H1 (cell line): Measurements from ENCODE around the gene CDCP1. TPM values are rescaled to one million over a fixed set of nuclear protein-coding genes. Genes with fewer than 3 reads are reported as not detected.

Experiments used
- CHD2 ChIP-seq: IDR thresholded peaks from 2 replicates; pipeline ENCODE4 v1.6.1; 2012; ENCODE audit warnings: low read length, improper control_type of control experiment
- CTBP2 ChIP-seq: IDR thresholded peaks from 2 replicates; pipeline ENCODE4 v1.7.0; 2011; ENCODE audit warnings: borderline replicate concordance, mild to moderate bottlenecking, moderate library complexity, mixed read lengths, low read length; ENCODE audit not compliant: insufficient read depth, insufficient read length
- POLR2A ChIP-seq, 2 experiments: IDR thresholded peaks; 1 replicate in 1 of 2; 2 replicates in 1 of 2; pipeline ENCODE4 v1.6.1; 2011; ENCODE audit warnings: low read depth in 2 of 2, low read length in 2 of 2, mild to moderate bottlenecking in 2 of 2; ENCODE audit errors: control extremely low read depth in 1 of 2
- POU5F1 ChIP-seq: IDR thresholded peaks from 2 replicates; pipeline ENCODE4 v1.6.1; 2011; ENCODE audit warnings: low read depth, mild to moderate bottlenecking, low read length, moderate library complexity
- RXRA ChIP-seq: IDR thresholded peaks from 2 replicates; pipeline ENCODE4 v1.6.1; 2011; ENCODE audit warnings: low read depth, mild to moderate bottlenecking, low read length, moderate library complexity; ENCODE audit not compliant: insufficient read depth
- SP4 ChIP-seq: IDR thresholded peaks from 2 replicates; pipeline ENCODE4 v1.6.1; 2012; ENCODE audit warnings: low read length, inconsistent platforms
- TCF12 ChIP-seq: IDR thresholded peaks from 2 replicates; pipeline ENCODE4 v1.6.1; 2011; ENCODE audit warnings: low read depth, mild to moderate bottlenecking, low read length
- TEAD4 ChIP-seq: IDR thresholded peaks from 2 replicates; pipeline ENCODE4 v1.6.1; 2012; ENCODE audit warnings: low read depth, low read length, inconsistent platforms, mixed read lengths
- polyA plus RNA-seq, 7 experiments: library from polyadenylated mRNA; depleted of rRNA in 3 of 7; stranded (reverse) in 5 of 7; unstranded in 2 of 7; fragments of >200 nt in 5 of 7; fragments of 200-250 nt in 2 of 7; gene quantifications; 1 replicate in 5 of 7; 2 replicates in 1 of 7; 4 replicates in 1 of 7; pipeline versions ENCODE4 v1.2.1 to v1.2.3, GENCODE V29; 2011 to 2013; ENCODE audit warnings: missing spikeins in 2 of 7, mixed read lengths in 2 of 7
- total RNA-seq: library from RNA; stranded (reverse); fragmentation: NEBNext Ultra II Directional; extraction: Animal tissue kit (Norgen Biotek cat#: 25700); gene quantifications from 2 replicates; pipeline ENCODE4 v1.2.1, GENCODE V29; 2021
- TF ChIP-seq, protein P1 (sequence below): fragments of 300-600 bp; sonication (generic); IDR thresholded peaks from 2 replicates; pipeline ENCODE4 v1.7.1; 2012; ENCODE audit warnings: low read length, moderate library complexity, mild to moderate bottlenecking, inconsistent platforms; ENCODE audit not compliant: insufficient replicate concordance

Gene CDCP1
- total and polyA plus RNA-seq, 2 of the 8 experiments (the other 6 are each of a cell fraction or from before 2014, with no cell fraction given): 10.0 to 23.3 TPM

DNA sequence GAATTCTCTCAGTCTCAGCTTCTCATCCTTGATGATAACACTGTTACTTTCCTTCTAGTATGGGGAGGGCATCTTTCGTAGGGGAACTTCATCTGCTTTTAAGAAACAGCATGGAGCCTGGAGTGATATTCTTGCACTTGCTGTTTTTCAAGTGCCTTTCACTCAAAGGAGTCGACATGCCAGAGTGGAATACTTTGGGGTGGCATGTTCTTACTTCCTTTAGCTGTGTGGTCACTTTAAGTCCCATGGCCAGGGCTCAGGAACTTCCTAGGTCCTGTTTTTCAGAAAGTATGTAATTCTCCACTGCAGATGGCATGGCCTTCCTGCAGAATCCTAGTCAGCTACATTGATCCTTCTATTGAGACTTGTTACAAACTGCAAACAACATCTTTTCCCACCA is 28.1 kb upstream of the CDCP1 start (continued):
- TF ChIP-seq, protein P1, sequence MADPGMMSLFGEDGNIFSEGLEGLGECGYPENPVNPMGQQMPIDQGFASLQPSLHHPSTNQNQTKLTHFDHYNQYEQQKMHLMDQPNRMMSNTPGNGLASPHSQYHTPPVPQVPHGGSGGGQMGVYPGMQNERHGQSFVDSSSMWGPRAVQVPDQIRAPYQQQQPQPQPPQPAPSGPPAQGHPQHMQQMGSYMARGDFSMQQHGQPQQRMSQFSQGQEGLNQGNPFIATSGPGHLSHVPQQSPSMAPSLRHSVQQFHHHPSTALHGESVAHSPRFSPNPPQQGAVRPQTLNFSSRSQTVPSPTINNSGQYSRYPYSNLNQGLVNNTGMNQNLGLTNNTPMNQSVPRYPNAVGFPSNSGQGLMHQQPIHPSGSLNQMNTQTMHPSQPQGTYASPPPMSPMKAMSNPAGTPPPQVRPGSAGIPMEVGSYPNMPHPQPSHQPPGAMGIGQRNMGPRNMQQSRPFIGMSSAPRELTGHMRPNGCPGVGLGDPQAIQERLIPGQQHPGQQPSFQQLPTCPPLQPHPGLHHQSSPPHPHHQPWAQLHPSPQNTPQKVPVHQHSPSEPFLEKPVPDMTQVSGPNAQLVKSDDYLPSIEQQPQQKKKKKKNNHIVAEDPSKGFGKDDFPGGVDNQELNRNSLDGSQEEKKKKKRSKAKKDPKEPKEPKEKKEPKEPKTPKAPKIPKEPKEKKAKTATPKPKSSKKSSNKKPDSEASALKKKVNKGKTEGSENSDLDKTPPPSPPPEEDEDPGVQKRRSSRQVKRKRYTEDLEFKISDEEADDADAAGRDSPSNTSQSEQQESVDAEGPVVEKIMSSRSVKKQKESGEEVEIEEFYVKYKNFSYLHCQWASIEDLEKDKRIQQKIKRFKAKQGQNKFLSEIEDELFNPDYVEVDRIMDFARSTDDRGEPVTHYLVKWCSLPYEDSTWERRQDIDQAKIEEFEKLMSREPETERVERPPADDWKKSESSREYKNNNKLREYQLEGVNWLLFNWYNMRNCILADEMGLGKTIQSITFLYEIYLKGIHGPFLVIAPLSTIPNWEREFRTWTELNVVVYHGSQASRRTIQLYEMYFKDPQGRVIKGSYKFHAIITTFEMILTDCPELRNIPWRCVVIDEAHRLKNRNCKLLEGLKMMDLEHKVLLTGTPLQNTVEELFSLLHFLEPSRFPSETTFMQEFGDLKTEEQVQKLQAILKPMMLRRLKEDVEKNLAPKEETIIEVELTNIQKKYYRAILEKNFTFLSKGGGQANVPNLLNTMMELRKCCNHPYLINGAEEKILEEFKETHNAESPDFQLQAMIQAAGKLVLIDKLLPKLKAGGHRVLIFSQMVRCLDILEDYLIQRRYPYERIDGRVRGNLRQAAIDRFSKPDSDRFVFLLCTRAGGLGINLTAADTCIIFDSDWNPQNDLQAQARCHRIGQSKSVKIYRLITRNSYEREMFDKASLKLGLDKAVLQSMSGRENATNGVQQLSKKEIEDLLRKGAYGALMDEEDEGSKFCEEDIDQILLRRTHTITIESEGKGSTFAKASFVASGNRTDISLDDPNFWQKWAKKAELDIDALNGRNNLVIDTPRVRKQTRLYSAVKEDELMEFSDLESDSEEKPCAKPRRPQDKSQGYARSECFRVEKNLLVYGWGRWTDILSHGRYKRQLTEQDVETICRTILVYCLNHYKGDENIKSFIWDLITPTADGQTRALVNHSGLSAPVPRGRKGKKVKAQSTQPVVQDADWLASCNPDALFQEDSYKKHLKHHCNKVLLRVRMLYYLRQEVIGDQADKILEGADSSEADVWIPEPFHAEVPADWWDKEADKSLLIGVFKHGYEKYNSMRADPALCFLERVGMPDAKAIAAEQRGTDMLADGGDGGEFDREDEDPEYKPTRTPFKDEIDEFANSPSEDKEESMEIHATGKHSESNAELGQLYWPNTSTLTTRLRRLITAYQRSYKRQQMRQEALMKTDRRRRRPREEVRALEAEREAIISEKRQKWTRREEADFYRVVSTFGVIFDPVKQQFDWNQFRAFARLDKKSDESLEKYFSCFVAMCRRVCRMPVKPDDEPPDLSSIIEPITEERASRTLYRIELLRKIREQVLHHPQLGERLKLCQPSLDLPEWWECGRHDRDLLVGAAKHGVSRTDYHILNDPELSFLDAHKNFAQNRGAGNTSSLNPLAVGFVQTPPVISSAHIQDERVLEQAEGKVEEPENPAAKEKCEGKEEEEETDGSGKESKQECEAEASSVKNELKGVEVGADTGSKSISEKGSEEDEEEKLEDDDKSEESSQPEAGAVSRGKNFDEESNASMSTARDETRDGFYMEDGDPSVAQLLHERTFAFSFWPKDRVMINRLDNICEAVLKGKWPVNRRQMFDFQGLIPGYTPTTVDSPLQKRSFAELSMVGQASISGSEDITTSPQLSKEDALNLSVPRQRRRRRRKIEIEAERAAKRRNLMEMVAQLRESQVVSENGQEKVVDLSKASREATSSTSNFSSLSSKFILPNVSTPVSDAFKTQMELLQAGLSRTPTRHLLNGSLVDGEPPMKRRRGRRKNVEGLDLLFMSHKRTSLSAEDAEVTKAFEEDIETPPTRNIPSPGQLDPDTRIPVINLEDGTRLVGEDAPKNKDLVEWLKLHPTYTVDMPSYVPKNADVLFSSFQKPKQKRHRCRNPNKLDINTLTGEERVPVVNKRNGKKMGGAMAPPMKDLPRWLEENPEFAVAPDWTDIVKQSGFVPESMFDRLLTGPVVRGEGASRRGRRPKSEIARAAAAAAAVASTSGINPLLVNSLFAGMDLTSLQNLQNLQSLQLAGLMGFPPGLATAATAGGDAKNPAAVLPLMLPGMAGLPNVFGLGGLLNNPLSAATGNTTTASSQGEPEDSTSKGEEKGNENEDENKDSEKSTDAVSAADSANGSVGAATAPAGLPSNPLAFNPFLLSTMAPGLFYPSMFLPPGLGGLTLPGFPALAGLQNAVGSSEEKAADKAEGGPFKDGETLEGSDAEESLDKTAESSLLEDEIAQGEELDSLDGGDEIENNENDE: no peak
- TF ChIP-seq POU5F1 (no peak), RXRA (no peak), TEAD4 (no peak), CTBP2 (no peak), SP4 (no peak), TCF12 (no peak), POLR2A (IDR thresholded peaks at IDR 0.05; ENCODE audit: control extremely low read depth in 1 of 2, low read depth in 2 of 2, low read length in 2 of 2) (no peak), CHD2 (no peak)
